WI38 (cell line): ENCODE data around the gene DDX20.

Experiments
- H3K4me3 ChIP-seq: 2 replicates; pipeline ENCODE4 v1.5.1; 2011; ENCODE audit warnings: low read depth, mild to moderate bottlenecking, control low read depth, low read length
- CTCF ChIP-seq: IDR thresholded peaks from 2 replicates; pipeline ENCODE4 v1.5.1; 2012; ENCODE audit warnings: low read depth, mild to moderate bottlenecking, control low read depth, low read length

Gene DDX20

GRCh38 chr1:111812306-111812705 lies 56.6 kb downstream of the DDX20 start:
- H3K4me3 ChIP-seq = no peak overlapping the region
- no peak for TF ChIP-seq CTCF

GRCh38 chr1:111813440-111814304 lies 58.0 kb downstream of the DDX20 start:
- no peak overlapping the region for H3K4me3 ChIP-seq
- no peak for TF ChIP-seq CTCF

- no peak overlapping the region for H3K4me3 ChIP-seq
- no peak for TF ChIP-seq CTCF
Measured at GRCh38 chr1:111814305-111814628, 58.6 kb downstream of the DDX20 start.

GRCh38 chr1:111814642-111815041 lies 58.9 kb downstream of the DDX20 start:
- no peak overlapping the region for H3K4me3 ChIP-seq

More at GRCh38 chr1:111814642-111815041, 58.9 kb downstream of the DDX20 start:
- no peak for TF ChIP-seq CTCF
